GM18499 (cell line): ENCODE measurements around the gene NFYC.

ENCODE experiments used
- ATAC-seq: cut with Tn5 transposase; IDR thresholded peaks from one replicate; pipeline ENCODE4 v1.9.1; 2021; ENCODE audit warnings: moderate number of reproducible peaks; ENCODE audit not compliant: insufficient read depth, unreplicated experiment

The NFYC gene

GRCh38 chr1:40776236-40777072 lies 85.0 kb downstream of the NFYC start:
- ATAC-seq: no peak

- ATAC-seq: no peak
Measured at GRCh38 chr1:40777224-40777970, 85.9 kb downstream of the NFYC start.

DNA sequence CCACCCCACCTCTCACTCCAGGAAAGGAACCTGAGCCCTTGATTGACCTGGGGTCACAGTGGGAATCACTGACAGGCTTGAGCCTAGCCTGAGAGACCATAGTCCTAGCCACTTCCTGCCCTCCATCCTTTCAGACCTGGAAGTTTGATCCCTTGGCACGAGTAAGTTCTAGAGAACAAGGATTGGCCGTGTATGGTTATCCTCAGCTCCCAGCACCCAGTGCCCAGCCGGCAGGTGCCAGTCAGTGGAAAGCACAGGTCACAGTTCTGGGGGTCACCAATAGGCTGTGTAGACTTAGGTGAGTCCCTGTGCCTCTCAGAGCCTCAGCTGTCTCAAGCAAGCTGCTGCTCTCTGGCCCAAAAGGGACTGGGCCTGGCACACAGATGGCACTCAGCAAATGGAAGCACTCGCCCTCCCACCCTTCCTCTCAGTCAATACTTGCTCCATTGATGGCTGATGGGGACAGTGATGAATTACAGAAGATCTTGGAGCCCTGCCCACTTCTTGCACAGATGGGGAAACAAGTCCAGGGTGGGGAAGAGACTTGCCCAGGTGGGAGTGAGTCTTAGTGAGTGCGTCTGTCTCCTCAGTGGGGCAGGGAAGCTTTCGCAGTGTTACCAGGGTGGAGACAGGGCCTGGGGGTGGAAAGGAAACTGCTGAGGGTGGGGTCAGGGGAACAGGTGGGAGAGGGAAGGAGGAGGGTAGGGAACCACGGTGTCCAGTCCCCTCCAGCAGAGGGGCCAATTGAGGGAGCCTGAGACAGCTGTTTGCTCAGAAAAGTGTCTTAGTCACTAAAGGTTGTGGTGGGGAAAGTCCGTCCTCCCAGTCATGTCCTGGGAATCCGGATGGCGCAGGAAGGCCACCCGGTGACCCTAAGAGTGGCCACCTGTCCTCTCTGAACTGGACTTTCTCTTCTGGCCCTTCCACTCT lies 89.4 kb downstream of the NFYC start:
- ATAC-seq: no peak

DNA sequence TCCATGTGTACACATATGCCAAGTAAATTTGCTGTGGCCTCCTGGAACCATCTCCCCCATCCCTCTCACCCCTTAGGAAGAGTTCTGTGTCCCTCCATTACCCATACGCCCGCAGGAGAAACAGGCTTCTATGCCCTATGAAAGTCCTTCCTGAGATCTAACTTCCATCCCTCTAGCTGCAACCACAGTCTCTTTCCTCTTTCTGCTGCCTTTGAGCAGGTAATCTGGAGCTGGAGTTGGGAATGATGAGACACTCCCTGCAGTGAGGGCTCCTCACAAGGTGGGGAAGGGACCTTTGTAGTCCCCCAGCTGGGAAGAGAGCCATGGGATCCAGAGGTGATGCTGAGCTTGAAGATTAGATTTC lies 90.1 kb downstream of the NFYC start:
- no peak for ATAC-seq

- ATAC-seq: no peak
Measured at GRCh38 chr1:40782371-40782956, 91.0 kb downstream of the NFYC start.

- ATAC-seq: no peak
Measured at GRCh38 chr1:40783001-40783905, 91.7 kb downstream of the NFYC start, which contains the start of gene KCNQ4. Gene KCNQ4 (plus strand): TSS chr1:40783787. CDS start chr1:40784094, 307 bp downstream.

DNA sequence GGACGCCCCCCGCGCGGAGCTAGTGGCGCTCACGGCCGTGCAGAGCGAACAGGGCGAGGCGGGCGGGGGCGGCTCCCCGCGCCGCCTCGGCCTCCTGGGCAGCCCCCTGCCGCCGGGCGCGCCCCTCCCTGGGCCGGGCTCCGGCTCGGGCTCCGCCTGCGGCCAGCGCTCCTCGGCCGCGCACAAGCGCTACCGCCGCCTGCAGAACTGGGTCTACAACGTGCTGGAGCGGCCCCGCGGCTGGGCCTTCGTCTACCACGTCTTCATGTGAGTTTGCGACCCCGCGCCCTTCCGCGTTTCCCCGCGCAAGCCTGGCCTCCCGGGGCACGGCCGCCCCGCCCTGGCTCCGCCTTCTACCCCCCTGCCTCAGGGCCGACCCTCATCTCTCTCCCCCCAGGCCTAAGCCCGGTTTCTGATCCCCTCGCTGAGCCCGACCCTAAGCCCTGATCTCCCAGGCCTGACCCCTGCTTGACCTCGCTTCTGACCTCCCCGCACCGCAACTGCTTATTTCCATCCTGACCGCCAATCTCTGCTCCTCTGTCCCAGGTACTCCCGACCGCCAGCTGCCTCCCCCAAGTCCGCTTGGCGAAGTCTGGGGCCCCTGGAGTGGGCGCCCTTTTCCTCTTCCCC lies 92.8 kb downstream of the NFYC start:
- ATAC-seq: no peak

- no peak for ATAC-seq
Measured at GRCh38 chr1:40784771-40785151, 93.3 kb downstream of the NFYC start.

GRCh38 chr1:40785446-40785845 lies 93.9 kb downstream of the NFYC start:
- ATAC-seq: no peak

DNA sequence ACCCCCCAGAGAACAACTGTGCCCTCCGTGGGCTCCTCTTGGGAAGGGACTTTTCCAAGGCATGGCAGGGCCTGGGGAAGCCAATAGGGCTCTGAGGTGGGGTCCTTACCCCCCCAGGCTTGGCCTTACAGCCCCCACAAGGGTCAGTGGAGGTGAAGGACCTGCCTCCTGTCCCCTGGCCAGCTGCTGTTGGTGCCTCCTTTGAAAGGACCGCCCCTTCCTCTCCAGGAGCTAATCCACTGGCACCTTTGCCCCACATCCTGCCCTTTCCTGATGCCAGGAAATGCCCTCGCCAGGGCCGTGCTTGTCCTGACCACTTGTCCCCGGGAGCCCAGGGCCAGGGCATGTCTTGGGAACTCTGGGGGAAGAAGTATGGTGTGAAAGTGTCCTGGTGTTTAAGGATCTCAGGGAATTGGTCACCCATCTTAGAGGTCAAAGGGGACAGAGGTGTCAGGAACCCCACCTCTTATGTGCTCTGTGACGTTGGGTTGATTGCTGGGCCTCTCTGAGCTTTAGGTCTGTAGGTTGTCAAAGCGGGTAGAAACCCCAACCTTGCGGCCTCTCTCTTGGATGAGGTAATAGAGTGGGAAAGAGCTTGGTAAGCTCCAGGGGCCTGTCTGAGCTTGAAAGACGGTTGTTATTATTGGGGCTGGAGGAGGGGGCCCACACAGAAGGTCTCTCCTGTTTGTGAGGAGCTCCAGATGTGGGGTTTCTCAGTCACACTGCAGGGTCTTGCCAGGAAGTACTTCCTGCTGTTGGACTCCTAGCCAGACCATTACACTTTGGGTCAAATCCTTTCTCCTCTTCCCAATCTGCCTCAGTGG lies 94.9 kb downstream of the NFYC start:
- no peak for ATAC-seq

DNA sequence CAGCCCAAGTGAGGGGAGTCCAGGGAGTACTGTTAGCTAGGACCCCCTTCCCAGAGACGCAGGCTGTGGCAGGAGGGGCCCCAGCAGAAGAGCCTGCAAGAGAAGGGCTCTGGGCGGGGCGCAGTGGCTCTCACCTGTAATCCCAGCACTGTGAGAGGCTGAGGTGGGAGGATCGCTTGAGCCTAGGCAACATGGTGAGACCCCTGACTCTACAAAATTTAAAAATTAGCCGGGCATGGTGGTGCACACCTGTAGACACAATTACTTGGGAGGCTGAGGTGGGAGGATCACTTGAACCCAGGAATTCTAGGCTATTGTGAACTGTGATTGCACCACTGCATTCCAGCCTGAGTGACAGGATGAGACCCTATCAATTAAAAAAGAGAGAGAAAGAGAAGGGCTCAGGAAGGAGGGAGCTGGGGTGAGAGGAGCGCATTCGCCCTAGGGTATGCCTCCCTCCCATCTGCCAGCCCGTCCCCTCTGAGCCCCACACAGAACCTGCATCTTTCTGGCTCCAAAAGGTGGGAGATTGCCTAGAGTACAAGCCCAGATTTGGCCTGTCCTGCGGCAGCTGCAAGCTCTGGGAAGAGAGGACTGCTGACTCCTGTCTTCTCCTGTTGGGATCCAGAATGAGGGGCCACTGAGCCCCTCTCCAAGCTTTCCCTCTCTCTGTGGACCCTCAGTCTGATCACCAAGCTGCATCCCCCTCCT lies 95.6 kb downstream of the NFYC start:
- ATAC-seq: no peak

DNA sequence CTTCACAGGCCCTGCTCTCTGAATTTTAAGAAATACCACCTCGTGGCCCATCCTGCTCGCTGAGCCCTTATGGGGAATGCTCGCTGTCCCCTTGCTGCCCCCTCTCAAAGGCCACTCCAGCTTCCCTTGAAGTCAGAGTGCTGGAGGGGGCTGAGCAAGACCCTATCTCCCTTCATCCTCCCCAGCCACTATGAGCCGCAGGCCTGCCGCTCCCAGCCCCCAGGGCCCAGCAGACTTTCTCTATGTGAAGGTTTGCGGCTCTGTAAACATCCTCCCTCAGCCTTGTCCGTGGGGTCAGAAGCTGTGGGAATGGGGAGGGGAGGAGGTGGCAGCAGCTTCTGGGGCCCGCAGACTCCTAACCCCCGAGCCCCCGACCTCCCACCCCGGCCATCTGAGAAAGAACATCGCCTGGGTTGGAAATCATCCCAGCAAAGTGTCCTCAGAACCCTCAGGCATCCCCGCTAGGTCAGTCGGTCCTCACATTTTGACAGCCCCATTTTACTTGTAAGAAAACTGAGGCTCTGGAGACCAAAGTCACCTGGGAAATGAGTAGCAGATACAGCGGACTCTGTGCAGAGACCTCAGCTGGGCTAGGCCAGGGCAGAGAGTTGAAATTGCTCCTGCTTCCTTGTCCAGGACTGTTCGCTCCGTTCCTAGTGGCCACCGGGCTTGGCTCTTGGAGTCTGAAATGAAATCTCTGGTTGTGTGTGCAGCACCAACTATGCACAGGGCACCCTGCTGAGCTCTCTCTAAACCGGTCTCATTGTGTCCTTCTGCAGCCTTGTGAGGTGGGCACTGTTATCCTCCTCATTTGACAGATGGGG lies 96.4 kb downstream of the NFYC start:
- ATAC-seq: no peak

GRCh38 chr1:40788561-40789341 lies 97.2 kb downstream of the NFYC start:
- ATAC-seq: no peak

- ATAC-seq: no peak
Measured at GRCh38 chr1:40789342-40789598, 97.8 kb downstream of the NFYC start.

DNA sequence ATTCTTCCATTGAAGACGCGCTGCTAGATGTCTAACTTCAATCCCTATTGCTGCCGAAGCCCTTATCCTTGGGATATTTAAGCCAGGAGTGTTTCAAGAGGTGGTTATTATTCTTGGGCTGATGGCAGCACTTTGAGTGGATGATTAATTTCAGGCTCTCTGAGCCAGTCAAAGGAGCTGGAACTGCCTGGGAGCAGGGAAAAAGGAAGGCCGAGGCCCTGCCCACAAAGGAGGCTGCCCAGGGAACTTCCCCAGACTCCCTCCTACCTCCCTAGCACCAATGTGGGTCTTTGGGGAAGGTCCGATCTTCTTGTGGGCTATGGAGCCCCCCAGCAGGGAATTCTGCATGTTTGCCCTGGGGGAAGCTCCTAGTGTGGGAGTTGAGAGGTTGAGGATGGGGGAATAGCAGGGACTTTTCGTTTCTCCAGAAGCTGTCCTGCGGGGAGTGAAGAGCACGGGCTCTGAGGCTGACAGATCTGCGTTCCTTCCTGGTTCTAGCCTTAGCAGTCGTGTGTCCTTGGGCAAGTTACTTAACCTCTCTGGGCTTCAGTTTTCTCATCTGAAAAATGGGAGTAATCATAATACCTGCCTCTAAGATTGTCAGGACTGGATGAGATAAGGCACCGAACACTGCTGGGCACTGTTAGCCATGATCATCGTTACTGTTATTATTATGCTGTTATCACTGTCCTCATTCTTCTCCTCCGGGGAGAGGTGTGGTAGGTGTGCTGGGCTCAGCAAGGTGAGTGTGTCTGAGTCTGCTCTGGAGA lies 98.3 kb downstream of the NFYC start:
- ATAC-seq: no peak
